ENCODE data around the gene PET100.

- TF ChIP-seq EZH2 (IDR thresholded peaks at IDR 0.05; ENCODE audit: low read length) (no peak), CTCF (optimal IDR thresholded peaks at IDR 0.05 in 1 of 3, IDR thresholded peaks at IDR 0.05 in 1 of 3, conservative IDR thresholded peaks at IDR 0.05 in 1 of 3; ENCODE audit: extremely low read depth in 1 of 3, insufficient read depth in 2 of 3, low read length in 3 of 3) (no peak)
These were observed 15.6 kb downstream of the PET100 start for GRCh38 chr19:7645163-7645562.
